G401.6 (cell line): ENCODE results near the gene TNFAIP2.

Experiments
- FAIRE-seq: peaks from 2 replicates; lab custom pipeline; 2012; peaks lifted over from hg19 to GRCh38; lab: Jason Lieb, UNC

TNFAIP2 gene

DNA sequence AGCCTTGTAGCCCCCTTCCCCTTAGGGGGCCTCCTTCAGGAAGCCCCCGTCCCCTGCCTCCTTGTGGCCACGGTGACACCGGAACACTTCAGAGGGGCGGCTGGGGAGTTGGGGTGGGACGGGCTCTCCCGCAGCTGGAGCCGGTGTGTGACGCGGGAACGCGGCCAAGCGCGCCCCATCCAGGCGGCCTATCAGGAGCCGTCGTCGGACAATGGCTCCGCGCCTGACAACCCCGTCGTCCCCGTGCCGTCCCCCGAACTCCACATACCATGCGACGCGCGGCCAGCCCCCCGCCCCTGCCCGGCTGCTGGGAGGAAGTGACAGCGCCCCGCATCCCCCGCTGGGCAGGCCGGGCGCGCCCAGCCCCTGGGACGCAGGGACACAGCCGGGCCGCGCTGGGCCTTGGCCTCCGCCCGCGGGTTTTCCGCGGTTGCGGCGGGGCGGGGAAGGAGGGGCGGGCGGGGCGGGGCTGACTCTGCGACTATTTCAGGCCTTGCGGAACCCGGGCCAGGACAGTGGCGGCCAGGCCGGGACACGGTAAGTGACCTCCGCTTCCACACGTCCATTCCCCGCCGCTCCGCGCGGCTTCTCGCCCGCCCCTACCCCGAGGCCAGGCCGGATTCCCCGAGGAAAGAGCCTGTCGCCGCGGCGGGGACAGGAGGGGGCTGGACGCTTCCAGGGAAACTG is at the start of gene TNFAIP2:
Gene TNFAIP2, plus strand, starts transcription at position 515 of the 687 bp plus-strand sequence. CDS start 2,997 bp downstream, outside the sequence.
- no peak for FAIRE-seq

GRCh38 chr14:103073876-103074728 is 49.2 kb upstream of the TNFAIP2 start:
- no peak for FAIRE-seq

DNA sequence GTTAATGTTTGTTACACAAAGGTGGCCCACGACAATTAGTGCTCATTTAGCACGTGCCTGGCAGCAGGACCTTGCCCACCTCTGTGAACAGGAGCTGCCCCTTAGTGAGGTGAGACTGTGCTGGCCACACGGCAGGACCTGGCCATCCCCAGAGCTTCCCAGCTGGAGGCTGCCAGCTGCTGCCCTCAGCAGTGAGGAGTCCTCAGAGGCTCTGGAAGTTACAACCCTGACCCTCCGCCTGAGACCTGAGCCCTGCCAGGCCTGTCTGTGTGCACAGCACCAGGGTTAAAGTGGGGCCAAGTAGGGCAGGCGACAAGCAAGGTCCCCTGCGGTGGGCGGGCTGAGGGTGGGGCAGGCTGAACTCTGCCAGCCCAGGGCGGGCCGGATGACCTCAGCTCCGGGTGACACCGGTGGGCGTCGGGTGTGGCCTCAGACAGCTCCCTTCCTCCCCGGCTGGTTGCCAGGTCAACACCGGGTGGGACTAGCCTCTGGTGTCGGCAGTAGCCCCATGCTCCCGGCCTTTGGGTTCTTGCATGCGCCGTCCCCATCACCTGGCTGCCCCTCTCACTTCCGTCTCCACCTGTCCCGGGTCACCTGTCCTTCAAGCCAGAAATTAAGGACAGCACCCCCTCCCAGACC is 48.4 kb upstream of the TNFAIP2 start:
- no peak for FAIRE-seq

GRCh38 chr14:103078420-103078749 is 44.9 kb upstream of the TNFAIP2 start:
- peak; percentile 58 for FAIRE-seq

DNA sequence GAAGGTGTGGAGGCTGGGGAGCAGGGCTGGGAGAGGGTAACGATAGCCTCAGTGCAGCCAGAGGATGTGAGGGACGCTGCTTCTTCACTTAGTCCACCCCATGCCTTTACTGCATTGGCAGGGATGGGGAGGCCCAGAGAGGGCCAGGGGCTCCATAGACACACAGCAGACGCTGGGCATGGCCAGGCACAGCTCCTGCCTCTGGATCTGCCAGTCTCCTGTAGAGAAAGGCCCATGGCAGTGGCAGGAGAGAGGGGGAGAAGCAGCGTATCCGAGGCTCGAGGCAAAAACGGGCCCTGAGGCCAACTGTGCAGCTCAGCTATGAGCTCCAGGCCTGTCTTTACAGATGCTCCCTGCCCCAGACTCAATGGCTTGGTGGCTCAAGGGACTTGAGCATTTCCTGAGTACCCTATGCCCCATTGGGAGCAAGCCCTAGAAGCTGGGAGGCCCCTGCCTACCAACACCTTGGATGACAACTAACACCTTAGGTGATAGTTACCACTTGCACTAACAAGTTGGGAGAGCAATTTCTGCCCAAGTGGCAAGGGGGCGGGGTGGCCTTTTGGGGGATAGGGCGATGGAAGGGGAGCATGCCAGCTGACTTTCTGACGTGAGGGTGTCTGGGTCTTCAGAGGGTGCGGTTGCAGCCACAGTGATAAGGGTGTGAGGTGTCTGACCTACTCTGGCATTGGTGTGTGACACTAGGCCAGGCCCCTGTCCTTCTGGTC is 44.2 kb upstream of the TNFAIP2 start:
- no peak for FAIRE-seq

- no peak for FAIRE-seq
These were observed 41.3 kb upstream of the TNFAIP2 start for GRCh38 chr14:103081951-103082350.

- FAIRE-seq, result no peak
These were observed 39.0 kb upstream of the TNFAIP2 start, which contains the start of gene LBHD2 for GRCh38 chr14:103084021-103084919. Gene LBHD2 (plus strand): TSS chr14:103084210. CDS start chr14:103086013, 1,803 bp downstream.

- FAIRE-seq, result no peak
These were observed 37.9 kb upstream of the TNFAIP2 start for GRCh38 chr14:103085106-103086091.

DNA sequence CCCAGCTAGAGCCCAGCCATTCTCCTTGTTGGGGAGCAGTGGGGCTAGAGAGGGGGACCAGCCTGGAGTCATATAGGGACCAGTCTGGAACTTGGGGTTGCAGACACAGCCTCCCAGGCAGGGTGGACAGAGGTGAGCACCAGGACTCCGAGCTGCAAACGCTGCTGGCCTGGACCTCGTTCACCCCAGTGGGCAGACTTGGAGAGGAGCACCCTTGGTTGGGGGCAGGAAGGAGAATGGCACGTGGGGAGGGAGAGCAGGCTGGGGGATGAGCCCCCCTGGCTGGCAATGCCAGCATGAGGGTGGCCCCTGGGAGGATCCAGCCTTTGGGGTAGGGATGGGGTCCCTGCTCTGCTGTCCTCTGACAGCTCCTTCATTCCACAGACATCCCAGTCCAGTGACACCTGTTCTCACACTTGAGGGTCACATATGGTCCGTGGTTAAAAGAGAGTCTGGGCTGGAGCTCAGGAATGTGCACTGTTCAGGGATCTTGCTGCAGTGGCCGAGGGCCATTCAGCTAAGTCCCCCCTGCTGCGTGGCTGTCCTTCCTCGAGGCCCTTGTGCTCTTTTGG is 36.4 kb upstream of the TNFAIP2 start:
- FAIRE-seq, result no peak

GRCh38 chr14:103087343-103087835 is 35.9 kb upstream of the TNFAIP2 start:
- FAIRE-seq, result no peak

DNA sequence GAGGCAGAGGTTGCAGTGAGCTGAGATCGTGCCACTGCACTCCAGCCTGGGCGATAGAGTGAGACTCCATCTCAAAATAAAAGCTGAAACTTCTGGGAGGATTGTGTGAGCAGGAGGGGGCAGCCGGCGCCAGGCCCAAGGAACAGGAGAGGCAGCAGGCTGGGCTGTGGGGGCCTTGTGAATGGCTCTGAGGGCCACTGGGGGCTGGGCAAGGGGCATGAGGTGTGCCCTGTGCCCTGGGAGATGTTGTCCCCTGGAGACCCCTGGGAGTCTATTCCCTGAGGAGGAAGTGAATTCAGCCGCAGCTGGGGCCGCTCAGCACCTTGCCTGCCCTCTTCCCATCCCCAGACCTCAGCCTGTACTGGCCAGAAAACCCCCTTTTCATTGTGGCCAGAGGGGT is 34.3 kb upstream of the TNFAIP2 start:
- no peak for FAIRE-seq

DNA sequence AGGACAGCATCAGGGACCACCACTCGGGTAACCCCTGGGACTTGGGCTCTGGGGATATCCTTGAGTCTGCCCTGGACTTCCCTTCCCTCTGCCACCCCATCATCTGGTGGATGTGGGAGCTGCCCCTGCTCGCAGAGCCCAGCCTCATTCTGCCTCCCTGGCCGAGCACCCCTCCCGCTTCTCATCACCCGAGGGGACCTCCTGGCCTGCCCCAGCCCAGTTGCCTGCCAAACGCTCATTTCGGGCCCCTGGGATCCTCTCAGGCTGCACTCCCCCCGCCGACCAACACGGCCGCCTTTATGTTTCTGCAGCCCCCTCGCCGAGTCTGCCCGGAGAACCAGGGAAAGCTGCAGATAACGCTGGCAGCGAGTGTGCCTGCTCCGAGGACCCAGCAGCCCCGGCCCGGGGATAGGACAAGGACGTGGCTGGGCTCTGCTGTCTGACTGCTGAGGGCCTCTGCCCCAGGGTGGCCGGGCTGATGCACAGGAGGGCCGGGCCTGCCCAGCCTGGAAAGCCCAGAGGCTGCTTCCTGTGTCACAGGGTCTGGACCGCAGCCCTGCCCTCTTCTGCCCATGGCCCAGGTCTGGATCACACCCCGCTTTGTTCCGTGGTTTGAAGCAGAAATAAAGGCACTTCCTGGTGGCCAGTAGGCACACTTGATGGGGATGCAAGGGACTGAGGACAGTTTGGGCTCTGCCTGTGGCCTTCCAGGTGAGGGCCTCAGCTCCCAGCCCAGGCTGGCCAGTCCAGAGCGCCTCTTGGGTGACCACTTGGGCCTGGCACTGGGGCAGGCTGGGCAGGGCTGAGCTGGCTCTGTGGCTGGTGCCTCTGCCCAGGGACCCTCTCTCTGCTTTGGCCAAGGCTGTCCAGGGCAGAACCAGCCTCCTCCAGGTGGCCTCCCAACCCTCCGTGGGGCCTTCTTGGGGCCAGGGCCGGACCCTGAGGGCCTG is 33.6 kb upstream of the TNFAIP2 start:
- no peak for FAIRE-seq

DNA sequence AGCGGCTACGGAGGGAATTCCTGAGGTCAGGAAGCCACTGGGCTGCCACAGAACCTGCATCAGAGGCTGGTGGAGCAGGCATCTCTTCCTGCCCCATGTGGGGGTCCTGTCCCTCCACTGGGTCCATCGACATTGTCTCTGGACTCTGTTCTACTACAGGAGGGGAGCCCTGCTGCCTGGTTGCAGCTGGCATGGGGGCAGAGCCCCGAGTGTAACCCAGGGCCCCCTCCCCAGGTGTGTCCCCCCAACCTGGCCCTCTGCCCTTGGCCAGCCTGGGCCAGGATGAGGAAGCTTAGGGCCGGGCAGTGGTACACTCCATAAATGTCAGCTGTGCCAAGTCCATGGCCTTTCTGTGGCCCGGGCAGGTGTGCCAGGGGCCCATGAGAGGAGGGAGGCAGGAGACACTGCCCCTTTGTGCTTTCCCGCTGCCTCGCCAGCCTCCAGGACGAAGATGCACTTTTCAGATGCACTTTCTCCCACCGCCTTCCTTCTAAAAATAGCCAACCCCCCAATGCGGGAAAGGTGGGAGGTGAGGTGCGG is 32.7 kb upstream of the TNFAIP2 start:
- FAIRE-seq, result no peak

- FAIRE-seq, result no peak
These were observed 32.0 kb upstream of the TNFAIP2 start for GRCh38 chr14:103091041-103091882.

- no peak for FAIRE-seq
These were observed 31.4 kb upstream of the TNFAIP2 start for GRCh38 chr14:103091883-103092222.

DNA sequence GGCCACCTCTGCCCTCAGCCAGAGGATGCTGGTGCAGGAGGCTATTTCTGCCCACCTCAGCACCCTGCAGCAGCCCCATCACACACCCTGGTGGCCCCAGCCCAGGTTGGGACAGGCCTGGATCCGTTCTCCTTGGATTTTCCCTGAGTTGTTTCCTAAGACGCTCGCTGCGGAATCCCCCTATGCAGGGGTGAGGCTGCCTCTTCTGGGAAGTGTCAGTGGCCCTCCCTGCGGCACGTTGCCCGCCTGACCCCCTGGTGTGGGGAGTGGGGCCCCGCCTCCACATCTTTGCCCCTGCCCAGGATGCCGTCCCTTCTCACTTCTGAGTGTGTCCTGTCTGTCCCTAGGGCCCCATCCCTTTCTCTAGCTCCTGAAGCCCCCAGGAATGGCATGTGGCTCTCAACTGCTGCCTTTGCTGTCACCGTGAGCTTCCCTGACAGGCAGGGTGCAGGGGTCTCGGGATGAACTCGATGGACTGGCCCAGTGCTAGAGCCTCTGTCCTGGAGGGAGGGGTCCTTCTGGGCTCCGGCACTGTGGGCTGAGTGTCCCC is 29.3 kb upstream of the TNFAIP2 start:
- no peak for FAIRE-seq
